ENCODE data around the gene IRAK4.
A peak's percentile ranks its signal among the peaks of the same experiment; 100 is the strongest.

IRAK4 gene

DNA sequence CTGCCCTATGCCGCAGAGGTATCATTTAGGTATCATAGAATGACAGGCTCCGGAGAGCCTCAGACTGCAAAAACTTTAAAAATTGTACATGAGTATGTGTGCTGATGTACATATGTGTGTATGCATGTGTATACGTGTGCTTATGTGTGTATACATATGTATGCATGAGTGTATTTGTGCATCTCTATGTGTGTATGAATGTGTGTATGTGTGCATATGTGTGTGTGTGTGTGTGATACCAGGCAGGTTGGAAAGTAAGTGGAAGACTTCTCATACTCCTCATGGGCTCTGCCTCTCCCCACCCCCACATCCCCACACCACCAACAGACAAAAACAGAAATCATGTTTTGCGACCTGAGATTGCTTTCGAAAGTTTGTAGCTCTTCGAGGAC lies 76.5 kb downstream of the IRAK4 start:
- DNase-seq (ENCODE audit: low read depth): peak; percentile 26
- peak overlapping the region; percentile 74 for H3K4me3 ChIP-seq (ENCODE audit: low read depth, low read length)
- TF ChIP-seq, protein P1, sequence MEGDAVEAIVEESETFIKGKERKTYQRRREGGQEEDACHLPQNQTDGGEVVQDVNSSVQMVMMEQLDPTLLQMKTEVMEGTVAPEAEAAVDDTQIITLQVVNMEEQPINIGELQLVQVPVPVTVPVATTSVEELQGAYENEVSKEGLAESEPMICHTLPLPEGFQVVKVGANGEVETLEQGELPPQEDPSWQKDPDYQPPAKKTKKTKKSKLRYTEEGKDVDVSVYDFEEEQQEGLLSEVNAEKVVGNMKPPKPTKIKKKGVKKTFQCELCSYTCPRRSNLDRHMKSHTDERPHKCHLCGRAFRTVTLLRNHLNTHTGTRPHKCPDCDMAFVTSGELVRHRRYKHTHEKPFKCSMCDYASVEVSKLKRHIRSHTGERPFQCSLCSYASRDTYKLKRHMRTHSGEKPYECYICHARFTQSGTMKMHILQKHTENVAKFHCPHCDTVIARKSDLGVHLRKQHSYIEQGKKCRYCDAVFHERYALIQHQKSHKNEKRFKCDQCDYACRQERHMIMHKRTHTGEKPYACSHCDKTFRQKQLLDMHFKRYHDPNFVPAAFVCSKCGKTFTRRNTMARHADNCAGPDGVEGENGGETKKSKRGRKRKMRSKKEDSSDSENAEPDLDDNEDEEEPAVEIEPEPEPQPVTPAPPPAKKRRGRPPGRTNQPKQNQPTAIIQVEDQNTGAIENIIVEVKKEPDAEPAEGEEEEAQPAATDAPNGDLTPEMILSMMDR (conservative IDR thresholded peaks at IDR 0.05; ENCODE audit: low read depth, low read length): no peak

DNA sequence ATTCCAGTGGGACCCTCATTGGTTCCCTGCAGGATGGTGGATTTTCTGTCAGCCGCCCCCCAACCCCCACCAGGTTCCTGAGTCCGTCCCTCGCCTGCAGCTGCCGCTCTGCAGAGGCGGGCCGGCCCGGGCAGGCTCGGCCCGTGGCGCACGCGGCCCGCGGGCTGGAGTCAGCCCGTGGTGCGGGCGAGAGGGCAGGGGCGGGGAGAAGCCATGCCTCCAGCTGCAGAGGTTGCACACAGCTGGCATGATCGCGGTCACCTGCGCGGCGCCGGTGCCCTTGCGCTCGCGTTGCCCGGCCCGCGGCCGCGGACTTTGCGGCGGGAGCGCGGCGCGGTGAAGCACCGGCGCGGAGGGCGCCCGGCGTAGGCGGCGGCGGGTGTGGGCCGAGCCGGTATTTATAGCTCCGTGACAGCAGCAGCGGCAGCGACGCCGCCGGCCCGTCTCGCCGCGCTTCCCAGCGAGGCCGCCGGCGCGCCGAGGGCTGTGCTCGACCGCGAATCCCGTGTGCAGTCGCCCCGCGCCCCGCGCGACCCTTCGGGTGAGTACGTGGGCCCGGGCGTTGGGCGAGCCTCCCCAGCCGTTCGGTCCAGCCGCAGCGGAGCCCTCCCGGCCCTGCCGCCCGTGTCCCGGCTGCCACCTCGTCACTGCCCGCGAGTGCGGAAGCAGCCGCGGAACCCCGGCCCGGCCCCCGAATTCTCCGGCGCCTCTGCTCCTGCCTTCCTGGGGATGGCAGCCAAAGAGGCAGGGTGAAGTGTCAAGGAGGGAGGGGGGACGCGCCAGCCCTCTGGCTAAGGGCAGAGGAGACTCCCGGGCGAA lies 77.1 kb downstream of the IRAK4 start, which contains the start of gene TMEM117:
Gene TMEM117, plus strand, starts transcription at position 426 of the 819 bp plus-strand sequence.
- TF ChIP-seq, protein P1 (conservative IDR thresholded peaks at IDR 0.05; ENCODE audit: low read depth, low read length): no peak
- peak; percentile 38 for DNase-seq (ENCODE audit: low read depth)
- H3K4me3 ChIP-seq (ENCODE audit: low read depth, low read length): peak within 1 kb of the TSS; percentile 74

DNA sequence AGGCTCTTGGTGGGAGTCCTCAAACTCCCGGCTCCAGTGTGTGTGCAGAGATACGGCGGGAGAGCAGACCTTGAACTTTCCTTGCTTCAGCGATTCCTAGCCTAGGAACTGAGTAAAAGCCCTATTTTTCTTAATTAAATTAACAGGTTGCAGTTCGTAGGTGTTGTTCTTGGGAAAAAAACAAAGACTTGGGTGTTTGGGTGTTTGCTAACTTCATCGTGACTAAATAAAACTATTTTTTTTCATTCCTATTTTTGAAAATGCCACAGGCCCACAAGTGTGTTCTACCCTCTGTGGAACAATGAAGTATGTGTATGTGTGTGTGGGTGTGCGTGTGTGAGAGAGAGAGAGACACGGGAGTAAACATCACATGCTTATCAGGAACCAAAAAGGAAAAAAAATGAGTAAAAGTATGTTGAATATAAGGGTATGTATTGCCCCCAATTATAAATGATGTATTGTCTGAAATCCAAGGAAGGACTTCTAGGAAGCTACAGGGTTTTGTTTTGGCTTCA lies 77.8 kb downstream of the IRAK4 start:
- DNase-seq (ENCODE audit: low read depth): peak; percentile 48
- peak overlapping the region; percentile 74 for H3K4me3 ChIP-seq (ENCODE audit: low read depth, low read length)
- TF ChIP-seq, protein P1 (conservative IDR thresholded peaks at IDR 0.05; ENCODE audit: low read depth, low read length): no peak
